ENCODE measurements around the gene CHRNA7. TPM values are rescaled to one million over a fixed set of nuclear protein-coding genes. Genes with fewer than 3 reads are reported as not detected.
"Not testable (repeated sequence)": the region's sequence is repeated elsewhere in the genome, so short reads cannot be mapped to it uniquely, and the experiment has no call there.

CHRNA7 gene
- total RNA-seq, 1 donor: under 0.01 TPM

GRCh38 chr15:32166270-32166669, 136.0 kb downstream of the CHRNA7 start:
- H4K20me1 ChIP-seq (ENCODE audit: insufficient read depth, low read length); H3K9me3 ChIP-seq (ENCODE audit: low read depth, low read length); DNase-seq (ENCODE audit: insufficient read length, low spot score, missing footprints); H3K36me3 ChIP-seq (ENCODE audit: insufficient read depth, low read length); H3K4me2 ChIP-seq (ENCODE audit: insufficient read depth, low read length); H3K4me3 ChIP-seq (ENCODE audit: insufficient read depth, low read length); H3K27me3 ChIP-seq (ENCODE audit: insufficient read depth, low read length); H3K79me2 ChIP-seq (ENCODE audit: insufficient read depth, low read length); H2AFZ ChIP-seq (ENCODE audit: low read length); H3K27ac ChIP-seq (ENCODE audit: low read depth, low read length); H3K4me1 ChIP-seq (ENCODE audit: insufficient read depth, low read length): not testable (repeated sequence)

GRCh38 chr15:32167913-32168312, 137.6 kb downstream of the CHRNA7 start:
- not testable (repeated sequence) for H3K36me3 ChIP-seq (ENCODE audit: insufficient read depth, low read length); H3K9me3 ChIP-seq (ENCODE audit: low read depth, low read length); H3K27ac ChIP-seq (ENCODE audit: low read depth, low read length); DNase-seq (ENCODE audit: insufficient read length, low spot score, missing footprints); H3K4me3 ChIP-seq (ENCODE audit: insufficient read depth, low read length); H2AFZ ChIP-seq (ENCODE audit: low read length); H3K4me1 ChIP-seq (ENCODE audit: insufficient read depth, low read length); H3K79me2 ChIP-seq (ENCODE audit: insufficient read depth, low read length); H4K20me1 ChIP-seq (ENCODE audit: insufficient read depth, low read length); H3K4me2 ChIP-seq (ENCODE audit: insufficient read depth, low read length); H3K27me3 ChIP-seq (ENCODE audit: insufficient read depth, low read length)

GRCh38 chr15:32180579-32180978, 150.3 kb downstream of the CHRNA7 start:
- H3K27me3 ChIP-seq (ENCODE audit: insufficient read depth, low read length); DNase-seq (ENCODE audit: insufficient read length, low spot score, missing footprints); H2AFZ ChIP-seq (ENCODE audit: low read length); H3K9me3 ChIP-seq (ENCODE audit: low read depth, low read length); H3K79me2 ChIP-seq (ENCODE audit: insufficient read depth, low read length); H3K36me3 ChIP-seq (ENCODE audit: insufficient read depth, low read length); H4K20me1 ChIP-seq (ENCODE audit: insufficient read depth, low read length); H3K4me1 ChIP-seq (ENCODE audit: insufficient read depth, low read length); H3K4me2 ChIP-seq (ENCODE audit: insufficient read depth, low read length); H3K4me3 ChIP-seq (ENCODE audit: insufficient read depth, low read length); H3K27ac ChIP-seq (ENCODE audit: low read depth, low read length): not testable (repeated sequence)

- H3K4me2 ChIP-seq (ENCODE audit: insufficient read depth, low read length); H3K36me3 ChIP-seq (ENCODE audit: insufficient read depth, low read length); H3K9me3 ChIP-seq (ENCODE audit: low read depth, low read length); H3K27me3 ChIP-seq (ENCODE audit: insufficient read depth, low read length); DNase-seq (ENCODE audit: insufficient read length, low spot score, missing footprints); H4K20me1 ChIP-seq (ENCODE audit: insufficient read depth, low read length); H3K27ac ChIP-seq (ENCODE audit: low read depth, low read length); H3K79me2 ChIP-seq (ENCODE audit: insufficient read depth, low read length); H3K4me3 ChIP-seq (ENCODE audit: insufficient read depth, low read length); H3K4me1 ChIP-seq (ENCODE audit: insufficient read depth, low read length); H2AFZ ChIP-seq (ENCODE audit: low read length): not testable (repeated sequence)
Measured at GRCh38 chr15:32193780-32194179, 163.5 kb downstream of the CHRNA7 start.

GRCh38 chr15:32196206-32196605, 165.9 kb downstream of the CHRNA7 start:
- H3K4me2 ChIP-seq (ENCODE audit: insufficient read depth, low read length); H3K27me3 ChIP-seq (ENCODE audit: insufficient read depth, low read length); H3K27ac ChIP-seq (ENCODE audit: low read depth, low read length); H3K36me3 ChIP-seq (ENCODE audit: insufficient read depth, low read length); H3K4me3 ChIP-seq (ENCODE audit: insufficient read depth, low read length); H3K4me1 ChIP-seq (ENCODE audit: insufficient read depth, low read length); DNase-seq (ENCODE audit: insufficient read length, low spot score, missing footprints); H4K20me1 ChIP-seq (ENCODE audit: insufficient read depth, low read length); H3K9me3 ChIP-seq (ENCODE audit: low read depth, low read length); H2AFZ ChIP-seq (ENCODE audit: low read length); H3K79me2 ChIP-seq (ENCODE audit: insufficient read depth, low read length): not testable (repeated sequence)

GRCh38 chr15:32198938-32199337, 168.6 kb downstream of the CHRNA7 start:
- H3K27ac ChIP-seq (ENCODE audit: low read depth, low read length); H3K79me2 ChIP-seq (ENCODE audit: insufficient read depth, low read length); H3K4me1 ChIP-seq (ENCODE audit: insufficient read depth, low read length); H3K9me3 ChIP-seq (ENCODE audit: low read depth, low read length); H3K36me3 ChIP-seq (ENCODE audit: insufficient read depth, low read length); H4K20me1 ChIP-seq (ENCODE audit: insufficient read depth, low read length); H3K27me3 ChIP-seq (ENCODE audit: insufficient read depth, low read length); H2AFZ ChIP-seq (ENCODE audit: low read length); DNase-seq (ENCODE audit: insufficient read length, low spot score, missing footprints); H3K4me2 ChIP-seq (ENCODE audit: insufficient read depth, low read length); H3K4me3 ChIP-seq (ENCODE audit: insufficient read depth, low read length): not testable (repeated sequence)

GRCh38 chr15:32209081-32209480, 178.8 kb downstream of the CHRNA7 start:
- H4K20me1 ChIP-seq (ENCODE audit: insufficient read depth, low read length); H3K27me3 ChIP-seq (ENCODE audit: insufficient read depth, low read length); H2AFZ ChIP-seq (ENCODE audit: low read length); DNase-seq (ENCODE audit: insufficient read length, low spot score, missing footprints); H3K4me3 ChIP-seq (ENCODE audit: insufficient read depth, low read length); H3K36me3 ChIP-seq (ENCODE audit: insufficient read depth, low read length); H3K9me3 ChIP-seq (ENCODE audit: low read depth, low read length); H3K4me1 ChIP-seq (ENCODE audit: insufficient read depth, low read length); H3K27ac ChIP-seq (ENCODE audit: low read depth, low read length); H3K4me2 ChIP-seq (ENCODE audit: insufficient read depth, low read length); H3K79me2 ChIP-seq (ENCODE audit: insufficient read depth, low read length): not testable (repeated sequence)

All from osteoblast (primary cell).